HCT116 (cell line): ENCODE measurements around the gene INPP5J. TPM values are rescaled to one million over a fixed set of nuclear protein-coding genes. Genes with fewer than 3 reads are reported as not detected.

Source experiments
- ATAC-seq: fragments of 200-7000 bp; cut with Tn5 transposase; 2 replicates; pipeline ENCODE4 v1.9.1; 2020; ENCODE audit warnings: mild to moderate bottlenecking, moderate library complexity
- BruUV-seq: library from RNA; stranded (reverse); fragments of 400-500 nt; replicated peaks from 2 replicates; lab custom pipeline; 2021; lab: Mats Ljungman, UMichigan
- CTCF ChIA-PET: fragments of 300-600 bp; sonication (Branson Sonifier 250); formaldehyde crosslinking; loops from one replicate; lab custom pipeline; 2021; ENCODE audit warnings: antibody characterized with exemption; lab: Charles Lee
- POLR2A ChIA-PET: fragments of 300-600, 350-600 bp; sonication (Branson Sonifier 250); formaldehyde crosslinking; loops from one replicate; lab custom pipeline; 2021; ENCODE audit warnings: antibody characterized with exemption; lab: Charles Lee
- RAD21 ChIA-PET, 2 experiments: fragments of 300-600 bp; sonication (Branson Sonifier 250); formaldehyde crosslinking; loops; one replicate each; lab custom pipeline; 2023; ENCODE audit warnings: low total read pairs in 2 of 2; ENCODE audit not compliant: uncharacterized antibody in 2 of 2, unreplicated experiment in 2 of 2, low non-redundant PET in 1 of 2; lab: Charles Lee
- DNase-seq: peaks from one replicate; pipeline ENCODE4 v3.0.0-alpha.2; 2010; ENCODE audit warnings: low read depth, low spot score
- H2AFZ ChIP-seq: fragments of 200-600 bp; shearing (Covaris generic), sonication (generic); 2 replicates; pipeline ENCODE4 v1.6.1; 2017; ENCODE audit warnings: low read depth, mixed run types, mixed read lengths, antibody characterized with exemption, low read length; ENCODE audit not compliant: poor library complexity, severe bottlenecking
- H3K27ac ChIP-seq: 2 replicates; pipeline ENCODE4 v1.5.1; 2012; ENCODE audit warnings: low read depth, low read length
- H3K27me3 ChIP-seq: fragments of 200-600 bp; sonication (generic); 2 replicates; pipeline ENCODE4 v1.6.1; 2016; ENCODE audit warnings: mixed run types, low read length, mixed read lengths; ENCODE audit not compliant: insufficient read depth
- H3K36me3 ChIP-seq, 2 experiments: fragments of 200-500 bp in 1 of 2; fragments of 200-600 bp in 1 of 2; sonication (Bioruptor generic) in 1 of 2; sonication (generic) in 1 of 2; 2 replicates each; pipeline versions ENCODE4 v1.5.1 to v1.6.1; 2014 to 2016; ENCODE audit warnings: low read length in 2 of 2, inconsistent platforms in 1 of 2, mixed read lengths in 1 of 2, mixed run types in 1 of 2; ENCODE audit not compliant: insufficient read depth in 2 of 2, control insufficient read depth in 1 of 2
- H3K4me1 ChIP-seq, 2 experiments: fragments of 200-600 bp in 1 of 2; sonication (generic) in 1 of 2; 2 replicates each; pipeline versions ENCODE4 v1.5.1 to v1.6.1; 2012 to 2017; ENCODE audit warnings: low read length in 2 of 2, inconsistent platforms in 1 of 2, mild to moderate bottlenecking in 1 of 2, mixed read lengths in 1 of 2, mixed run types in 1 of 2, moderate library complexity in 1 of 2; ENCODE audit not compliant: insufficient read depth in 2 of 2, control insufficient read depth in 1 of 2
- H3K4me2 ChIP-seq: fragments of 200-600 bp; sonication (generic); 2 replicates; pipeline ENCODE4 v1.6.1; 2017; ENCODE audit warnings: mixed run types, low read length, mixed read lengths
- H3K4me3 ChIP-seq, 2 experiments: fragments of 200-600 bp in 1 of 2; sonication (generic) in 1 of 2; replicated peaks in 1 of 2; 2 replicates each; pipeline ENCODE4 v1.5.1; 2011 to 2016; ENCODE audit warnings: low read length in 2 of 2, control low read depth in 1 of 2, low read depth in 1 of 2, mild to moderate bottlenecking in 1 of 2, mixed read lengths in 1 of 2, mixed run types in 1 of 2
- H3K79me2 ChIP-seq: fragments of 200-600 bp; sonication (generic); 2 replicates; pipeline ENCODE4 v1.6.1; 2017; ENCODE audit warnings: mild to moderate bottlenecking, mixed run types, low read length, moderate library complexity, mixed read lengths; ENCODE audit not compliant: insufficient read depth
- H3K9ac ChIP-seq: fragments of 200-600 bp; sonication (generic); 2 replicates; pipeline ENCODE4 v1.6.1; 2016; ENCODE audit warnings: low read length, mixed read lengths
- H3K9me2 ChIP-seq: fragments of 200-600 bp; sonication (generic), shearing (Covaris generic); 2 replicates; pipeline ENCODE4 v1.6.1; 2017; ENCODE audit warnings: mixed run types, mild to moderate bottlenecking, moderate library complexity; ENCODE audit not compliant: insufficient read depth
- H3K9me3 ChIP-seq, 2 experiments: fragments of 200-500 bp in 1 of 2; fragments of 200-600 bp in 1 of 2; sonication (Bioruptor generic) in 1 of 2; sonication (generic) in 1 of 2; 2 replicates each; pipeline ENCODE4 v1.6.1; 2014 to 2017; ENCODE audit warnings: low read length in 2 of 2, mixed read lengths in 2 of 2, inconsistent platforms in 1 of 2, low read depth in 1 of 2, mild to moderate bottlenecking in 1 of 2, mixed run types in 1 of 2, moderate library complexity in 1 of 2; ENCODE audit not compliant: control insufficient read depth in 1 of 2, insufficient read depth in 1 of 2
- H4K20me1 ChIP-seq: fragments of 200-600 bp; sonication (generic), shearing (Covaris generic); 2 replicates; pipeline ENCODE4 v1.6.1; 2017; ENCODE audit warnings: mixed run types, mild to moderate bottlenecking, moderate library complexity; ENCODE audit not compliant: insufficient read depth
- EZH2 ChIP-seq: fragments of 200-600 bp; sonication (generic); IDR thresholded peaks from 2 replicates; pipeline ENCODE4 v1.6.1; 2017; ENCODE audit warnings: antibody characterized with exemption, mixed run types
- EZH2phosphoT487 ChIP-seq: fragments of 200-600 bp; IDR thresholded peaks from 2 replicates; pipeline ENCODE4 v1.6.1; 2018; ENCODE audit warnings: antibody characterized with exemption, borderline replicate concordance
- intact Hi-C: fragments of 100-400 bp; cut with micrococcal nuclease; formaldehyde crosslinking; loops from 2 replicates; pipeline ENCODE4 v1.10.0; 2022
- total RNA-seq: library from RNA; stranded (reverse); gene quantifications from one replicate; pipeline ENCODE4 v1.2.1, GENCODE V29; 2021; ENCODE audit not compliant: unreplicated experiment

Gene INPP5J
- total RNA-seq, 1 experiment from 2014 or later = 8.9 TPM

GRCh38 chr22:31127181-31127772, 4.5 kb downstream of the INPP5J start:
- H4K20me1 ChIP-seq = no peaks in the 10 kb centered on the region
- H3K27ac ChIP-seq = no peak overlapping the region
- H2AFZ ChIP-seq = no peak overlapping the region
- H3K4me1 ChIP-seq = peaks cover 8 to 22% of the 10 kb centered on the region in 2 experiments
- no peak for DNase-seq
- ATAC-seq = no peak
- H3K9me3 ChIP-seq = no peaks in the 10 kb centered on the region
- intact Hi-C loops = no loop called here
- BruUV-seq = no TSS peak
- no peak overlapping the region for H3K9ac ChIP-seq
- no peaks in the 10 kb centered on the region for H3K36me3 ChIP-seq
- no peaks in the 10 kb centered on the region for H3K79me2 ChIP-seq
- H3K27me3 ChIP-seq = no peaks in the 10 kb centered on the region
- no peak overlapping the region for H3K4me2 ChIP-seq
- ChIA-PET RAD21 (no interaction called here), CTCF (interaction anchor here (1.5 kb wide), 1 partner anchor 20 kb away, joined by 6 read pairs; the partner anchor contains the start of gene SELENOM), POLR2A (no interaction called here)
- no peak for TF ChIP-seq EZH2phosphoT487
- H3K4me3 ChIP-seq = no peak overlapping the region
- H3K9me2 ChIP-seq = no peaks in the 10 kb centered on the region

- H3K9ac ChIP-seq = no peak overlapping the region
- H3K36me3 ChIP-seq = no peaks in the 10 kb centered on the region
- peaks cover 4 to 13% of the 10 kb centered on the region in 2 experiments; a peak in 2 of 4 replicates for H3K4me1 ChIP-seq
- DNase-seq (no peak), ATAC-seq (no peak)
- BruUV-seq = no TSS peak
- no peaks in the 10 kb centered on the region for H3K9me3 ChIP-seq
- POLR2A ChIA-PET = no interaction called here
- H3K4me3 ChIP-seq = no peak overlapping the region
- no peaks in the 10 kb centered on the region for H3K79me2 ChIP-seq
- intact Hi-C loops = no loop called here
- TF ChIP-seq EZH2 = no peak
- H3K9me2 ChIP-seq = no peaks in the 10 kb centered on the region
- no peaks in the 10 kb centered on the region for H4K20me1 ChIP-seq
- CTCF ChIA-PET = interaction anchor here (1.5 kb wide), 1 partner anchor 20 kb away, joined by 6 read pairs; the partner anchor contains the start of gene SELENOM
- H3K27ac ChIP-seq = no peak overlapping the region
- H2AFZ ChIP-seq = no peak overlapping the region
- H3K4me2 ChIP-seq = no peak overlapping the region
- RAD21 ChIA-PET = no interaction called here
- no peaks in the 10 kb centered on the region for H3K27me3 ChIP-seq
These were observed 5.4 kb downstream of the INPP5J start for GRCh38 chr22:31128156-31128555.
